ENCODE results near the gene MTCL1.

GRCh38 chr18:8803063-8803795, 97.9 kb downstream of the MTCL1 start:
- TF ChIP-seq, protein P1, sequence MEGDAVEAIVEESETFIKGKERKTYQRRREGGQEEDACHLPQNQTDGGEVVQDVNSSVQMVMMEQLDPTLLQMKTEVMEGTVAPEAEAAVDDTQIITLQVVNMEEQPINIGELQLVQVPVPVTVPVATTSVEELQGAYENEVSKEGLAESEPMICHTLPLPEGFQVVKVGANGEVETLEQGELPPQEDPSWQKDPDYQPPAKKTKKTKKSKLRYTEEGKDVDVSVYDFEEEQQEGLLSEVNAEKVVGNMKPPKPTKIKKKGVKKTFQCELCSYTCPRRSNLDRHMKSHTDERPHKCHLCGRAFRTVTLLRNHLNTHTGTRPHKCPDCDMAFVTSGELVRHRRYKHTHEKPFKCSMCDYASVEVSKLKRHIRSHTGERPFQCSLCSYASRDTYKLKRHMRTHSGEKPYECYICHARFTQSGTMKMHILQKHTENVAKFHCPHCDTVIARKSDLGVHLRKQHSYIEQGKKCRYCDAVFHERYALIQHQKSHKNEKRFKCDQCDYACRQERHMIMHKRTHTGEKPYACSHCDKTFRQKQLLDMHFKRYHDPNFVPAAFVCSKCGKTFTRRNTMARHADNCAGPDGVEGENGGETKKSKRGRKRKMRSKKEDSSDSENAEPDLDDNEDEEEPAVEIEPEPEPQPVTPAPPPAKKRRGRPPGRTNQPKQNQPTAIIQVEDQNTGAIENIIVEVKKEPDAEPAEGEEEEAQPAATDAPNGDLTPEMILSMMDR (IDR thresholded peaks at IDR 0.05): no peak
- TF ChIP-seq POLR2A (IDR thresholded peaks at IDR 0.05): no peak
